ENCODE results near the gene GNG7. TPM values are rescaled to one million over a fixed set of nuclear protein-coding genes. Genes with fewer than 3 reads are reported as not detected.
"Not testable (repeated sequence)": the region's sequence is repeated elsewhere in the genome, so short reads cannot be mapped to it uniquely, and the experiment has no call there.

The GNG7 gene
- total RNA-seq, 4 donors from 2014 or later = 0.57 to 3.8 (median 1.6) TPM

DNA sequence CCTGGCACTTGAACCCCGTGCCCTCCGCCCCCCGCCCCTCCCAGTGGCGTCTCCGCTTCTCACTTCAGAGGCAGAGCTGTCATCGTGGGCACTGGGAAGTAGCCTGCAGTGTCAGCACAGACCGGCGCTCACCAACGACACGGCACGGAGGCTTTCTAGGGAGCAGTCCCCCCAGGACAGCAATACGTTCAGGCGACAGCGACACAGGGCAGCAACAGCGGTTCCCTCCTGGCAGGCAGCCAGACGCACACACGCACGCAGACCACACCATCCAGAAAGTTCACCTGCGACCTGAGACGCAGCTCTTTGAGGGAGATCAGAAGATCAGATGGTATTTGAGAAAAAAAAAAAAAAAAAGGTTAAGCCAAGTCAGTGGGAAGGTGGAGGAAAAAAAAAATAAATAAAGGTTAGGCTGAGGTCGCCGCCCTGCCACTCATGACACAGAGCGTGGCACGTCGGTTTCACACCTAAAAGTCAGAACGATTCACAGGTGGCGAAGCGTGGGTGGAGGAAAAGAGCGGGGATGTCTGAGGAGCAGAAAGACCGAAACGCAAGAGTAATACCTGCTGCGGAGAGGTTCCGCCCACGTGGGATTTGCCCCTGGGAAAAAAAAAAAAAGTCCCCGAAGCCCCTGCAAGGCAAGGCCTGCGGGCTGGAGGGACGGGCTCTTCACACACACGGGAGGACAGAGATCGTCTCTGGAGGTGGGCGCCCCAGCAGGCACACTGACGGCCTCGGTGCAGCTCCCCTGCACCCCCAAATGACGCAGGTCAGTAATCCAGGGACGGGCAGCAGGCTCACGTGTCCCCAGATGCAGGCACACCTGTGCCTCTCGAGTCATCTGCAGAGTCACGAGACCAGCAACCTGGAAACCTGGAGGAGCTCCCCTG, 94.5 kb downstream of the GNG7 start:
- peaks cover 10 to 40% (median 10%) of the 10 kb centered on the region in 3 donors for H3K4me1 ChIP-seq
- no peaks in the 10 kb centered on the region for H3K36me3 ChIP-seq
- WGBS, 2 donors = 55 to 67% methylated on average over 32 to 39 of the region's 47 CpGs
- no peaks in the 10 kb centered on the region for H3K27me3 ChIP-seq
- intact Hi-C loops (cut with DNase I) = loop anchor here (10.0 kb wide), 1 partner anchor 63 kb away; no protein-coding TSS in a partner anchor
- no peak overlapping the region for H3K4me3 ChIP-seq
- no peaks in the 10 kb centered on the region for H3K9me3 ChIP-seq
- DNase-seq = no peak
- TF ChIP-seq, protein P1, sequence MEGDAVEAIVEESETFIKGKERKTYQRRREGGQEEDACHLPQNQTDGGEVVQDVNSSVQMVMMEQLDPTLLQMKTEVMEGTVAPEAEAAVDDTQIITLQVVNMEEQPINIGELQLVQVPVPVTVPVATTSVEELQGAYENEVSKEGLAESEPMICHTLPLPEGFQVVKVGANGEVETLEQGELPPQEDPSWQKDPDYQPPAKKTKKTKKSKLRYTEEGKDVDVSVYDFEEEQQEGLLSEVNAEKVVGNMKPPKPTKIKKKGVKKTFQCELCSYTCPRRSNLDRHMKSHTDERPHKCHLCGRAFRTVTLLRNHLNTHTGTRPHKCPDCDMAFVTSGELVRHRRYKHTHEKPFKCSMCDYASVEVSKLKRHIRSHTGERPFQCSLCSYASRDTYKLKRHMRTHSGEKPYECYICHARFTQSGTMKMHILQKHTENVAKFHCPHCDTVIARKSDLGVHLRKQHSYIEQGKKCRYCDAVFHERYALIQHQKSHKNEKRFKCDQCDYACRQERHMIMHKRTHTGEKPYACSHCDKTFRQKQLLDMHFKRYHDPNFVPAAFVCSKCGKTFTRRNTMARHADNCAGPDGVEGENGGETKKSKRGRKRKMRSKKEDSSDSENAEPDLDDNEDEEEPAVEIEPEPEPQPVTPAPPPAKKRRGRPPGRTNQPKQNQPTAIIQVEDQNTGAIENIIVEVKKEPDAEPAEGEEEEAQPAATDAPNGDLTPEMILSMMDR (IDR thresholded peaks at IDR 0.05) = no peak
- TF ChIP-seq POLR2A (IDR thresholded peaks at IDR 0.05) = no peak
- H3K27ac ChIP-seq = peak overlapping the region in 2 of 4 donors; percentile 29 to 50

GRCh38 chr19:2606774-2607173, 95.7 kb downstream of the GNG7 start:
- intact Hi-C loops (cut with DNase I) = loop anchor here (10.0 kb wide), 1 partner anchor 62 kb away; no protein-coding TSS in a partner anchor
- WGBS, 2 donors = 67 to 79% methylated on average over 9 of the region's 9 CpGs
- not testable (repeated sequence) for H3K27me3 ChIP-seq, H3K9me3 ChIP-seq, H3K36me3 ChIP-seq, DNase-seq, H3K4me3 ChIP-seq
- H3K4me1 ChIP-seq = peaks cover 16 to 52% (median 22%) of the 10 kb centered on the region in 3 donors
- H3K27ac ChIP-seq = peak overlapping the region in 2 of 4 donors; percentile 2 to 25

- intact Hi-C loops (cut with DNase I) = loop anchor here (10.0 kb wide), 1 partner anchor 61 kb away; no protein-coding TSS in a partner anchor
- H3K27me3 ChIP-seq, H3K9me3 ChIP-seq, H3K4me3 ChIP-seq, H3K36me3 ChIP-seq, DNase-seq: not testable (repeated sequence)
- 70 to 94% methylated on average over 2 to 3 of the region's 9 CpGs for WGBS, 2 donors
- H3K4me1 ChIP-seq = peaks cover 16 to 53% (median 27%) of the 10 kb centered on the region in 3 donors
- H3K27ac ChIP-seq = peak overlapping the region in 3 of 4 donors; percentile 2 to 42 (median 3)
Measured at GRCh38 chr19:2605889-2606288, 96.6 kb downstream of the GNG7 start.

- no peak overlapping the region for H3K4me3 ChIP-seq
- H3K9me3 ChIP-seq = no peaks in the 10 kb centered on the region
- WGBS, 2 donors = 87 to 91% methylated on average over 8 of the region's 8 CpGs
- TF ChIP-seq, protein P1 (IDR thresholded peaks at IDR 0.05) = no peak
- TF ChIP-seq POLR2A (IDR thresholded peaks at IDR 0.05) = no peak
- intact Hi-C loops (cut with DNase I) = loop anchor here (10.0 kb wide), 1 partner anchor 60 kb away; no protein-coding TSS in a partner anchor
- DNase-seq = no peak
- H3K27me3 ChIP-seq = no peaks in the 10 kb centered on the region
- no peaks in the 10 kb centered on the region for H3K36me3 ChIP-seq
- peaks cover 12 to 49% (median 23%) of the 10 kb centered on the region in 3 donors for H3K4me1 ChIP-seq
- H3K27ac ChIP-seq = peak overlapping the region in 2 of 4 donors; percentile 89
Measured at GRCh38 chr19:2604747-2605329, 97.7 kb downstream of the GNG7 start.

DNA sequence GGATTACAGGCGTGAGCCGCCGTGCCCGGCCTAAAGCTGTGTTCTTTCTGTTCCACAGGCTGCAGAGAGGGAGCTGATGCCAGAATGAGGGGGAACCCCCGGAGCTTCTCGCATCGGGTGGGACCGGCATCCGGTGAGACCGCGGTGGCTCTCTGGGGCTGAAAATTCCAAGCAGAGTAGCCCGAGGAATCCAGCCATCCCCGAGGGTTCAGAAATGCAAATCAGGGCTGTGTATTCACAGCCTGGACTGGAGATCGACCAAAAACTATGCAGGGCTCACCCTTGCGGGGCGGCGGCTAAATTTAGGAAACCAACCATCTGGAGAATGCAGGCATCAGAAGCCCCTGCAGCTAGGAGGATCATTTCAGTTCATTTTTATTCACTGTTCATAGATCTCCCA, 99.2 kb downstream of the GNG7 start:
- Histone ChIP-seq H3K4me3 (peak overlapping the region in 3 of 4 donors; percentile 28 to 52 (median 31)), H3K27me3 (no peaks in the 10 kb centered on the region), H3K36me3 (no peaks in the 10 kb centered on the region), H3K9me3 (no peaks in the 10 kb centered on the region), H3K4me1 (peaks cover 21 to 63% (median 32%) of the 10 kb centered on the region in 3 donors), H3K27ac (peak overlapping the region; percentile 65 to 90 (median 89))
- 5 to 26% methylated on average over 6 to 17 of the region's 17 CpGs for WGBS, 2 donors
- intact Hi-C loops (cut with DNase I) = loop anchor here (10.0 kb wide), 1 partner anchor 59 kb away; no protein-coding TSS in a partner anchor
- no peak for DNase-seq
- TF ChIP-seq, protein P1 (IDR thresholded peaks at IDR 0.05) = no peak
- TF ChIP-seq POLR2A (IDR thresholded peaks at IDR 0.05) = no peak
